ENCODE results near the gene RAET1L. TPM values are rescaled to one million over a fixed set of nuclear protein-coding genes. Genes with fewer than 3 reads are reported as not detected.

RAET1L gene
- total and polyA plus RNA-seq, 9 of the 15 experiments (the other 6 are each of a cell fraction or from before 2014, with no cell fraction given): not detected

Other genes with a start within 250 kb of the RAET1L start
- gene LRP11, start 161.2 kb downstream of the RAET1L start, total RNA-seq (2014; rRNA removed): 2.2 and 4.6 TPM in 2 replicates
- gene LRP11, start 161.2 kb downstream of the RAET1L start, total RNA-seq (2014; rRNA removed; fragmentation: Illumina TruSeq; extraction: Trizol): 2.7 and 3.5 TPM in 2 replicates
- 2.4 and 2.6 TPM in 2 replicates for gene LRP11, start 161.2 kb downstream of the RAET1L start, total RNA-seq (2015; rRNA removed; fragmentation: Illumina TruSeq; extraction: Trizol)
- gene LRP11, start 161.2 kb downstream of the RAET1L start, total RNA-seq (2021): 2.9 and 3.6 TPM in 2 replicates
- 2.6 and 8.2 TPM in 2 replicates for gene LRP11, start 161.2 kb downstream of the RAET1L start, polyA plus RNA-seq (2011; rRNA removed)
- 1.8 and 3.4 TPM in 2 replicates for gene LRP11, start 161.2 kb downstream of the RAET1L start, polyA plus RNA-seq (2014; fragmentation: Illumina TruSeq; extraction: Trizol)
- gene LRP11, start 161.2 kb downstream of the RAET1L start, polyA plus RNA-seq (2014; fragmentation: Nextera tagmentation; extraction: Ambion mirVana): under 1 TPM; 0.51 to 0.94 TPM
- 2.0 and 2.1 TPM in 2 replicates for gene LRP11, start 161.2 kb downstream of the RAET1L start, polyA plus RNA-seq (2014; rRNA removed)
- gene RAET1E, start 127.4 kb downstream of the RAET1L start, total RNA-seq (2014; rRNA removed): not detected in 2 replicates
- gene RAET1E, start 127.4 kb downstream of the RAET1L start, total RNA-seq (2014; rRNA removed; fragmentation: Illumina TruSeq; extraction: Trizol): not detected in 2 replicates
- not detected in 2 replicates for gene RAET1E, start 127.4 kb downstream of the RAET1L start, total RNA-seq (2015; rRNA removed; fragmentation: Illumina TruSeq; extraction: Trizol)
- gene RAET1E, start 127.4 kb downstream of the RAET1L start, total RNA-seq (2021): not detected in 2 replicates
- gene RAET1E, start 127.4 kb downstream of the RAET1L start, polyA plus RNA-seq (2011; rRNA removed): not detected in 2 replicates
- not detected in 2 replicates for gene RAET1E, start 127.4 kb downstream of the RAET1L start, polyA plus RNA-seq (2014; fragmentation: Illumina TruSeq; extraction: Trizol)
- gene RAET1E, start 127.4 kb downstream of the RAET1L start, polyA plus RNA-seq (2014; fragmentation: Nextera tagmentation; extraction: Ambion mirVana): not detected
- not detected in 2 replicates for gene RAET1E, start 127.4 kb downstream of the RAET1L start, polyA plus RNA-seq (2014; rRNA removed)
- gene RAET1G, start 102.4 kb downstream of the RAET1L start, total RNA-seq (2014; rRNA removed): not detected in 2 replicates
- gene RAET1G, start 102.4 kb downstream of the RAET1L start, total RNA-seq (2014; rRNA removed; fragmentation: Illumina TruSeq; extraction: Trizol): not detected in 2 replicates
- gene RAET1G, start 102.4 kb downstream of the RAET1L start, total RNA-seq (2015; rRNA removed; fragmentation: Illumina TruSeq; extraction: Trizol): not detected in 2 replicates
- not detected in 2 replicates for gene RAET1G, start 102.4 kb downstream of the RAET1L start, total RNA-seq (2021)
- gene RAET1G, start 102.4 kb downstream of the RAET1L start, polyA plus RNA-seq (2011; rRNA removed): 0.11 TPM in 1 of 2 replicates, not detected in the other
- not detected in 2 replicates for gene RAET1G, start 102.4 kb downstream of the RAET1L start, polyA plus RNA-seq (2014; fragmentation: Illumina TruSeq; extraction: Trizol)
- not detected for gene RAET1G, start 102.4 kb downstream of the RAET1L start, polyA plus RNA-seq (2014; fragmentation: Nextera tagmentation; extraction: Ambion mirVana)
- not detected in 2 replicates for gene RAET1G, start 102.4 kb downstream of the RAET1L start, polyA plus RNA-seq (2014; rRNA removed)
- 0.50 and 0.57 TPM in 2 replicates for gene ULBP2, start 83.5 kb downstream of the RAET1L start, total RNA-seq (2014; rRNA removed)
- gene ULBP2, start 83.5 kb downstream of the RAET1L start, total RNA-seq (2014; rRNA removed; fragmentation: Illumina TruSeq; extraction: Trizol): 0.96 and 1.2 TPM in 2 replicates
- 0.60 and 0.83 TPM in 2 replicates for gene ULBP2, start 83.5 kb downstream of the RAET1L start, total RNA-seq (2015; rRNA removed; fragmentation: Illumina TruSeq; extraction: Trizol)
- gene ULBP2, start 83.5 kb downstream of the RAET1L start, total RNA-seq (2021): 0.78 and 1.2 TPM in 2 replicates
- gene ULBP2, start 83.5 kb downstream of the RAET1L start, polyA plus RNA-seq (2011; rRNA removed): 2.7 and 5.3 TPM in 2 replicates
- 1.8 and 2.4 TPM in 2 replicates for gene ULBP2, start 83.5 kb downstream of the RAET1L start, polyA plus RNA-seq (2014; fragmentation: Illumina TruSeq; extraction: Trizol)
- gene ULBP2, start 83.5 kb downstream of the RAET1L start, polyA plus RNA-seq (2014; fragmentation: Nextera tagmentation; extraction: Ambion mirVana): 1 to 10 TPM; 3.2 to 4.1 TPM
- 1.1 TPM in 2 replicates for gene ULBP2, start 83.5 kb downstream of the RAET1L start, polyA plus RNA-seq (2014; rRNA removed)
- gene ULBP1, start 61.6 kb downstream of the RAET1L start, total RNA-seq (2014; rRNA removed): 1.5 and 1.8 TPM in 2 replicates
- 2.5 and 3.4 TPM in 2 replicates for gene ULBP1, start 61.6 kb downstream of the RAET1L start, total RNA-seq (2014; rRNA removed; fragmentation: Illumina TruSeq; extraction: Trizol)
- gene ULBP1, start 61.6 kb downstream of the RAET1L start, total RNA-seq (2015; rRNA removed; fragmentation: Illumina TruSeq; extraction: Trizol): 0.26 and 0.33 TPM in 2 replicates
- gene ULBP1, start 61.6 kb downstream of the RAET1L start, total RNA-seq (2021): 2.7 and 3.5 TPM in 2 replicates
- gene ULBP1, start 61.6 kb downstream of the RAET1L start, polyA plus RNA-seq (2011; rRNA removed): 1.1 and 1.3 TPM in 2 replicates
- gene ULBP1, start 61.6 kb downstream of the RAET1L start, polyA plus RNA-seq (2014; fragmentation: Illumina TruSeq; extraction: Trizol): 4.9 and 6.0 TPM in 2 replicates
- gene ULBP1, start 61.6 kb downstream of the RAET1L start, polyA plus RNA-seq (2014; fragmentation: Nextera tagmentation; extraction: Ambion mirVana): 1 to 10 TPM; 1.2 to 2.5 TPM
- 2.7 and 3.3 TPM in 2 replicates for gene ULBP1, start 61.6 kb downstream of the RAET1L start, polyA plus RNA-seq (2014; rRNA removed)
- gene ULBP3, start 43.6 kb upstream of the RAET1L start, total RNA-seq (2014; rRNA removed): 0.57 TPM in 1 of 2 replicates, not detected in the other
- gene ULBP3, start 43.6 kb upstream of the RAET1L start, total RNA-seq (2014; rRNA removed; fragmentation: Illumina TruSeq; extraction: Trizol): not detected in 2 replicates
- 0.23 TPM in 1 of 2 replicates, not detected in the other for gene ULBP3, start 43.6 kb upstream of the RAET1L start, total RNA-seq (2015; rRNA removed; fragmentation: Illumina TruSeq; extraction: Trizol)
- 0.38 TPM in 1 of 2 replicates, not detected in the other for gene ULBP3, start 43.6 kb upstream of the RAET1L start, total RNA-seq (2021)
- 0.25 TPM in 1 of 2 replicates, not detected in the other for gene ULBP3, start 43.6 kb upstream of the RAET1L start, polyA plus RNA-seq (2011; rRNA removed)
- gene ULBP3, start 43.6 kb upstream of the RAET1L start, polyA plus RNA-seq (2014; fragmentation: Illumina TruSeq; extraction: Trizol): not detected in 2 replicates
- gene ULBP3, start 43.6 kb upstream of the RAET1L start, polyA plus RNA-seq (2014; fragmentation: Nextera tagmentation; extraction: Ambion mirVana): not detected
- gene ULBP3, start 43.6 kb upstream of the RAET1L start, polyA plus RNA-seq (2014; rRNA removed): 0.33 TPM in 1 of 2 replicates, not detected in the other
- 10.1 and 11.6 TPM in 2 replicates for gene PPP1R14C, start 117.5 kb upstream of the RAET1L start, total RNA-seq (2014; rRNA removed)
- gene PPP1R14C, start 117.5 kb upstream of the RAET1L start, total RNA-seq (2014; rRNA removed; fragmentation: Illumina TruSeq; extraction: Trizol): 13.0 and 15.7 TPM in 2 replicates
- gene PPP1R14C, start 117.5 kb upstream of the RAET1L start, total RNA-seq (2015; rRNA removed; fragmentation: Illumina TruSeq; extraction: Trizol): 3.8 and 4.5 TPM in 2 replicates
- 14.1 and 15.6 TPM in 2 replicates for gene PPP1R14C, start 117.5 kb upstream of the RAET1L start, total RNA-seq (2021)
- gene PPP1R14C, start 117.5 kb upstream of the RAET1L start, polyA plus RNA-seq (2011; rRNA removed): 16.6 and 21.9 TPM in 2 replicates
- 11.9 and 12.2 TPM in 2 replicates for gene PPP1R14C, start 117.5 kb upstream of the RAET1L start, polyA plus RNA-seq (2014; fragmentation: Illumina TruSeq; extraction: Trizol)
- 10 to 100 TPM in 1 of 2 experiments, 1 to 10 TPM in 1; 8.1 to 14.5 TPM for gene PPP1R14C, start 117.5 kb upstream of the RAET1L start, polyA plus RNA-seq (2014; fragmentation: Nextera tagmentation; extraction: Ambion mirVana)
- gene PPP1R14C, start 117.5 kb upstream of the RAET1L start, polyA plus RNA-seq (2014; rRNA removed): 9.7 and 11.7 TPM in 2 replicates

Data from K562 (cell line).